Body of pancreas (tissue), 4 donors: Measurements from ENCODE around the gene CNDP2. TPM values are rescaled to one million over a fixed set of nuclear protein-coding genes. Genes with fewer than 3 reads are reported as not detected.

Source experiments
- ATAC-seq: fragments of 150-250 bp; one replicate; pipeline ENCODE4 v1.9.1; 2016
- DNase-seq, 4 donors: peaks; one replicate each; pipeline ENCODE4 v3.0.0-alpha.2; 2019
- H3K27ac ChIP-seq, 4 donors: fragments of 200-600 bp; sonication (generic); 1 replicate in 3 of 4; 2 replicates in 1 of 4; pipeline versions ENCODE4 v1.5.1 to v1.6.1; 2016 to 2019; ENCODE audit warnings: mild to moderate bottlenecking in 1 of 4, mixed read lengths in 1 of 4, moderate library complexity in 1 of 4
- H3K27me3 ChIP-seq, 2 donors: fragments of 200-600 bp; sonication (generic); one replicate each; pipeline ENCODE4 v1.6.0; 2016; ENCODE audit warnings: mild to moderate bottlenecking in 1 of 2
- H3K36me3 ChIP-seq, 2 donors: fragments of 200-600 bp; sonication (generic); replicated peaks in 1 of 2; 2 replicates each; pipeline ENCODE4 v1.5.1; 2016; ENCODE audit warnings: low read depth in 2 of 2; ENCODE audit not compliant: insufficient read depth in 1 of 2
- H3K4me1 ChIP-seq: fragments of 200-600 bp; sonication (generic); one replicate; pipeline ENCODE4 v1.6.0; 2016
- H3K4me3 ChIP-seq, 2 donors: fragments of 200-600 bp; sonication (generic); 1 replicate in 1 of 2; 2 replicates in 1 of 2; pipeline ENCODE4 v1.5.1; 2016 to 2019
- H3K9me3 ChIP-seq, 3 donors: fragments of 200-600 bp; sonication (generic); 1 replicate in 2 of 3; 2 replicates in 1 of 3; pipeline ENCODE4 v1.5.1; 2016
- POLR2A ChIP-seq, 3 donors: fragments of 450-650 bp; IDR thresholded peaks; one replicate each; pipeline ENCODE4 v1.6.1; 2016; ENCODE audit warnings: antibody characterized with exemption in 3 of 3, mild to moderate bottlenecking in 2 of 3
- WGBS, 2 donors: methylation state at CpG; one replicate each; pipeline ENCODE4 v1.1.5; 2017; 5-methylcytosine and 5-hydroxymethylcytosine counted together
- intact Hi-C: fragments of 100-400 bp; cut with DNase I; formaldehyde crosslinking; loops from one replicate; pipeline ENCODE4 v1.15.1; 2023
- total RNA-seq, 2 donors: library from RNA; depleted of rRNA; stranded (reverse); fragments of >200 nt; gene quantifications; one replicate each; pipeline ENCODE4 v1.1.0, GENCODE V29; 2016
- TF ChIP-seq, protein P1 (sequence below), 7 experiments: fragments of 450-650 bp in 4 of 7; fragments of 200-600 bp in 3 of 7; sonication (generic) in 3 of 7; IDR thresholded peaks; one replicate each; pipeline ENCODE4 v1.5.1; 2016 to 2019; ENCODE audit warnings: antibody characterized with exemption in 7 of 7

CNDP2 gene
- total RNA-seq, 2 donors from 2014 or later, result 83.0 to 145 TPM

DNA sequence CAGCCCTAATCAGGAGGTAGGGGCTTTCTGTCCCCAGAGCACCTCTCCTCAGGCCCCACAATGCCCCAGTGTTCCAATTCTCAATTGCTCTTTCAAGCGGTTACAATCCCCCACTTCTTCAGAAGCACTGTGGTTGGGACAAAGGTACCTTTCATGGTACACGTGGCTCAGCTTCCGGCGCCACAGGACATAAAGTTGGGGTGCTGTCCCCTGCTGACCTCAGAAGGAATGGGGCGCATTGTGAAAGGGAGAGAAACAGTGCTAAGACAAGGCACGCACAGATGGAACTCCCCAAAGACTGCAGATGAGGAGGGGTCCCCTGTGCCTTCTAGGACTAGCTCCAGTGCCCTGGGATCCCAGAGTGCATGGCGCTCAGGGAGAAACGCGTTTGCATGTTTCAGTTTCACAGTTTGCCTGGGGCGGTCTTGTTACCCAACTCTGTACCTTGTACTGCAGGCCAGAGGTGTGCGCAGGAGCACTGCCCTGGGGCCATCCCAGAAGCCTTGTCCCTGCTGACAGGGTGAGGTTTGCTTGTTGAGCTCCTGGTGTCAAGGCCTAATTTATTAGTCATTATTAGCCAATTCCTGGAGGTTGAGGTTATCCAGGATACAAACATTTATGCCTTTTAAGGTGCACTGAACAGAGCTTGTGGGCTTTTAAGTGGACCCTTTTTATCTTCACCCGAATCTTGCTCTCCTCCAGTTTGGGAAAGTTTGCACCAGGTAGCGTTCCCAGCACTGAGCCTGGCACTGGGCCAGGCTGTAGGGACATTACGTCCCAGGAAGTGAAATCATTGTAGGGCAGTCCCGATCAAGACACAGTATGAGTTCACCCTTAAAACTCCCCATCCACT is 45.8 kb downstream of the CNDP2 start:
- no peak for TF ChIP-seq POLR2A (IDR thresholded peaks at IDR 0.05)
- TF ChIP-seq, protein P1, sequence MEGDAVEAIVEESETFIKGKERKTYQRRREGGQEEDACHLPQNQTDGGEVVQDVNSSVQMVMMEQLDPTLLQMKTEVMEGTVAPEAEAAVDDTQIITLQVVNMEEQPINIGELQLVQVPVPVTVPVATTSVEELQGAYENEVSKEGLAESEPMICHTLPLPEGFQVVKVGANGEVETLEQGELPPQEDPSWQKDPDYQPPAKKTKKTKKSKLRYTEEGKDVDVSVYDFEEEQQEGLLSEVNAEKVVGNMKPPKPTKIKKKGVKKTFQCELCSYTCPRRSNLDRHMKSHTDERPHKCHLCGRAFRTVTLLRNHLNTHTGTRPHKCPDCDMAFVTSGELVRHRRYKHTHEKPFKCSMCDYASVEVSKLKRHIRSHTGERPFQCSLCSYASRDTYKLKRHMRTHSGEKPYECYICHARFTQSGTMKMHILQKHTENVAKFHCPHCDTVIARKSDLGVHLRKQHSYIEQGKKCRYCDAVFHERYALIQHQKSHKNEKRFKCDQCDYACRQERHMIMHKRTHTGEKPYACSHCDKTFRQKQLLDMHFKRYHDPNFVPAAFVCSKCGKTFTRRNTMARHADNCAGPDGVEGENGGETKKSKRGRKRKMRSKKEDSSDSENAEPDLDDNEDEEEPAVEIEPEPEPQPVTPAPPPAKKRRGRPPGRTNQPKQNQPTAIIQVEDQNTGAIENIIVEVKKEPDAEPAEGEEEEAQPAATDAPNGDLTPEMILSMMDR (IDR thresholded peaks at IDR 0.05), result no peak
- peak; percentile 80 for ATAC-seq
- Histone ChIP-seq H3K36me3 (no peaks in the 10 kb centered on the region), H3K27me3 (no peaks in the 10 kb centered on the region), H3K9me3 (no peaks in the 10 kb centered on the region), H3K4me1 (peaks cover 38% of the 10 kb centered on the region), H3K4me3 (no peak overlapping the region), H3K27ac (peak overlapping the region; percentile 4 to 58 (median 38))
- WGBS, 2 donors, result 57 to 72% methylated on average over 14 to 15 of the region's 15 CpGs
- peak; percentile 61 to 76 (median 70) for DNase-seq
- intact Hi-C loops, result no loop called here

DNA sequence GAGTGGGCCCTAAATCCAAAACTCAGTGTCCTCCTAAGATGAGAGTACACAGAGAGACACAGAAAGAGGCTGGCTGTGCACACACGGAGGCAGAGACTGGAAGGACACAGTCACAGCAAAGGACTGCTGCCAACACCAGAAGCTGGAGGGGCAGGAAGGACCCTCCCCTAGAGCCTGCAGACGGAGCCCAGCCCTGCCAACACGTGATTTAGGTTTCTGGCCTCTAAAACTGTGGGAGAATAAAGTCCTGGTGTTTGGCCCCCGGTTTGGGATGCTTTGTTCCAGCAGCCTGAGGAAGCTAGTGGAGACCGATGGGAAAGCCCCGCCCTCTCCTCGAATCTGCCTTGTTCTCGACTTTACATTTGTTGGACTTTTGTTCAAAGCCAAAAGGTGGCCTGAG is 48.7 kb downstream of the CNDP2 start:
- Histone ChIP-seq H3K9me3 (no peaks in the 10 kb centered on the region), H3K27ac (no peak overlapping the region), H3K36me3 (no peaks in the 10 kb centered on the region), H3K27me3 (no peaks in the 10 kb centered on the region), H3K4me3 (no peak overlapping the region), H3K4me1 (peaks cover 30% of the 10 kb centered on the region)
- ATAC-seq (no peak), DNase-seq (no peak)
- intact Hi-C loops, result loop anchor here (5.0 kb wide), 1 partner anchor 193 kb away; no protein-coding TSS in a partner anchor
- 76 to 84% methylated on average over 8 of the region's 8 CpGs for WGBS, 2 donors
- TF ChIP-seq, protein P1 (IDR thresholded peaks at IDR 0.05), result no peak
- no peak for TF ChIP-seq POLR2A (IDR thresholded peaks at IDR 0.05)

DNA sequence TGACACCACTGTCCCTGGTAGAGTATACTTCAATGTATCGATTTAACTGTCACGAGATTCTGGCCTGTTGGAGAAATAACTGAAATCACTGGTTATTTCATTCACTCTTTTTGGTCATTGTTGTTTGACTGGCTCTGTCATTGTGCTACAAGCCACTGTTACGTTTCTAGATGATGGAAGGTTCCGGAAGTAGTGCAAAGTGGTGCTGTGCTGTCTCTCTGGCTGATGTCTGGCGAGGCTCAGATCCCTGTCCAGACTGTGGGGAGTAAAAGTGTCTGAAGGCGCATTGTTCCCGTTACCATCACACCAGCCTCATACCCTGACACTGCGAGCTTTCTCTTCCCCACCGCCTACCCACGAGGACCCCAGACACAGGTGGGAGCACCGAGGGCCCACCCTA is 49.8 kb downstream of the CNDP2 start:
- ATAC-seq (no peak), DNase-seq (no peak)
- Histone ChIP-seq H3K9me3 (no peaks in the 10 kb centered on the region), H3K27ac (peak overlapping the region in 2 of 4 donors; percentile 58 to 63), H3K36me3 (no peaks in the 10 kb centered on the region), H3K4me3 (no peak overlapping the region), H3K27me3 (no peaks in the 10 kb centered on the region), H3K4me1 (peaks cover 30% of the 10 kb centered on the region)
- intact Hi-C loops, result loop anchor here (5.0 kb wide), 1 partner anchor 194 kb away; no protein-coding TSS in a partner anchor
- TF ChIP-seq, protein P1 (IDR thresholded peaks at IDR 0.05), result no peak
- TF ChIP-seq POLR2A (IDR thresholded peaks at IDR 0.05), result no peak
- 87 to 88% methylated on average over 11 of the region's 11 CpGs for WGBS, 2 donors

DNA sequence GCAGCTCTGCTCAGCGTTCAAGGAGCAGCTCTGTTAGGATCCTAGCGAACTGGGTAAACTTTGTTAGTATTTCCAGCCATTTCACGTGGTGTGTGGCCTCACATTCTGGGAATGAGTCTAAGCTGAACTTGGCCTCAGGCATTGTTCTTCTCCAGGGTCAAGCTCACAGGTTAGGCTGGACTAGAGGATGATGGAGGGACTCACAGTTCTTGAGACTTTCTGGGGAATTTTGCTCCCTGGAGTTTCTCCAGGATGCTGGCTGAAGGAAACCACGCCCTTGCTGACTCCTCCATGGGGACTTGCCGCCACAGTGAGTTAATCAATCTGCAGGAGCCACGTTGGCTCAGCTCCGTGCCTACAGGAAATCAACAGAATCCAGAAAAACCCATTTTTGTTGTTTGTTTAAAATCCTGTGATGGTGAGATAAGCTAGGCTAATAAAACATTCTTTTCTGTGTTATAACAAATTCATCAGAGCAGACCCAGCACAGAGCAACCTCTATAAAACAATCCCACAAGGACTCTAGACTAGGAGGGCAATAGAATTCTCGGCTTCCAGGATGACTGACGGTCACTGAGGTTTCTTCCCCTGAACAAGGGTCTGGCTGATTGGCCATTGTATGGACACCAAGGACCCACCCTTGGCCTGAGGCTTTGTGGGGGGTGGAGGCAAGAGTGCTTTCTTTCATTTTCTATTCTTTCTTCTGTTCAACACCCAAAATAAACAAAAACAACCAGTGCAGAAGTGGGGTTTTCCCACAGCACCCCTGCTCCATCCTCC is 50.8 kb downstream of the CNDP2 start:
- no peak for TF ChIP-seq POLR2A (IDR thresholded peaks at IDR 0.05)
- TF ChIP-seq, protein P1 (IDR thresholded peaks at IDR 0.05), result no peak
- no peaks in the 10 kb centered on the region for H3K9me3 ChIP-seq
- peak in 2 of 4 donors; percentile 22 to 37 for DNase-seq
- peaks cover 30% of the 10 kb centered on the region for H3K4me1 ChIP-seq
- 52% methylated on average over 9 of the region's 9 CpGs for WGBS, 2 donors
- H3K27me3 ChIP-seq, result no peaks in the 10 kb centered on the region
- intact Hi-C loops, result loop anchor here (5.0 kb wide), 1 partner anchor 195 kb away; no protein-coding TSS in a partner anchor
- peak overlapping the region in 3 of 4 donors; percentile 37 to 63 (median 58) for H3K27ac ChIP-seq
- ATAC-seq, result peak; percentile 51
- H3K4me3 ChIP-seq, result no peak overlapping the region
- no peaks in the 10 kb centered on the region for H3K36me3 ChIP-seq
